K562 (cell line): ENCODE data around the gene RUNDC3A. TPM values are rescaled to one million over a fixed set of nuclear protein-coding genes. Genes with fewer than 3 reads are reported as not detected.

Experiments
- ARID2 ChIP-seq: fragments of 450-650 bp; IDR thresholded peaks from 2 replicates; pipeline ENCODE4 v1.6.1; 2017; ENCODE audit warnings: antibody characterized with exemption, mild to moderate bottlenecking
- CBFA2T2 ChIP-seq: fragments of 450-650 bp; conservative IDR thresholded peaks from 2 replicates; pipeline ENCODE4 v1.6.1; 2017; ENCODE audit warnings: mild to moderate bottlenecking
- CBFA2T3 ChIP-seq: fragments of 450-650 bp; IDR thresholded peaks from 2 replicates; pipeline ENCODE4 v1.6.1; 2017
- CBX5 ChIP-seq: IDR thresholded peaks from 2 replicates; pipeline ENCODE4 v1.6.1; 2014; ENCODE audit warnings: low read depth, borderline replicate concordance
- DIDO1 ChIP-seq: fragments of 450-650 bp; IDR thresholded peaks from 2 replicates; pipeline ENCODE4 v1.6.1; 2016; ENCODE audit warnings: low read depth, missing biosample characterization, missing genetic modification characterization
- ELF2 ChIP-seq: fragments of 250-450 bp; sonication (Bioruptor Pico); IDR thresholded peaks from 2 replicates; pipeline ENCODE4 v1.5.0; 2021; ENCODE audit warnings: mild to moderate bottlenecking
- FOXJ2 ChIP-seq: fragments of 200-800 bp; sonication (Bioruptor generic); IDR thresholded peaks from 2 replicates; pipeline ENCODE4 v1.6.1; 2016; ENCODE audit warnings: missing genetic modification characterization, missing compliant biosample characterization
- HSF4 ChIP-seq: fragments of 250-450 bp; sonication (Bioruptor Pico); IDR thresholded peaks from 2 replicates; pipeline ENCODE4 v2.1.2; 2022; ENCODE audit warnings: mild to moderate bottlenecking, moderate library complexity, borderline replicate concordance
- IRF1 ChIP-seq: sonication (generic); formaldehyde crosslinking; IDR thresholded peaks from 2 replicates; pipeline ENCODE4 v1.8.0; 2022; ENCODE audit warnings: missing genetic modification reagents, mild to moderate bottlenecking, borderline replicate concordance
- KLF10 ChIP-seq: fragments of 250-450 bp; sonication (Bioruptor Pico); IDR thresholded peaks from 2 replicates; pipeline ENCODE4 v1.6.1; 2021; ENCODE audit warnings: matching md5 sums
- MIER1 ChIP-seq: fragments of 450-650 bp; IDR thresholded peaks from 2 replicates; pipeline ENCODE4 v1.6.1; 2016; ENCODE audit warnings: antibody characterized with exemption, mild to moderate bottlenecking, low read depth
- MTF1 ChIP-seq: fragments of 250-450 bp; sonication (Bioruptor Pico); IDR thresholded peaks from 2 replicates; pipeline ENCODE4 v1.9.0; 2021; ENCODE audit warnings: moderate library complexity, mild to moderate bottlenecking, inconsistent platforms, borderline replicate concordance
- NR0B1 ChIP-seq: fragments of 450-650 bp; IDR thresholded peaks from one replicate; pipeline ENCODE4 v1.6.1; 2018; ENCODE audit warnings: mild to moderate bottlenecking, moderate library complexity; ENCODE audit not compliant: partially characterized antibody
- NR3C1 ChIP-seq: sonication (generic); formaldehyde crosslinking; IDR thresholded peaks from 2 replicates; pipeline ENCODE4 v1.8.1; 2022; ENCODE audit warnings: missing genetic modification reagents
- RAD51 ChIP-seq: fragments of 450-650 bp; IDR thresholded peaks from 2 replicates; pipeline ENCODE4 v1.7.1; 2016; ENCODE audit warnings: low read depth, mild to moderate bottlenecking, borderline replicate concordance
- RB1 ChIP-seq: fragments of 450-650 bp; IDR thresholded peaks from 2 replicates; pipeline ENCODE4 v1.6.1; 2017; ENCODE audit warnings: low read depth, mild to moderate bottlenecking
- SIX5 ChIP-seq, 2 experiments: IDR thresholded peaks; 2 replicates each; pipeline ENCODE4 v1.6.1; 2011; ENCODE audit warnings: low read length in 2 of 2, borderline replicate concordance in 1 of 2, low read depth in 1 of 2, mild to moderate bottlenecking in 1 of 2, moderate library complexity in 1 of 2; ENCODE audit not compliant: insufficient read depth in 1 of 2
- TFAP4 ChIP-seq: sonication (generic); formaldehyde crosslinking; IDR thresholded peaks from 2 replicates; pipeline ENCODE4 v1.8.0; 2022; ENCODE audit warnings: missing genetic modification reagents, mild to moderate bottlenecking, moderate library complexity, borderline replicate concordance
- ZBTB1 ChIP-seq: sonication (generic); formaldehyde crosslinking; IDR thresholded peaks from 2 replicates; pipeline ENCODE4 v1.8.1; 2023; ENCODE audit warnings: missing genetic modification reagents, low read depth, mild to moderate bottlenecking, borderline replicate concordance
- ZKSCAN1 ChIP-seq: fragments of 150-350 bp; IDR thresholded peaks from 2 replicates; pipeline ENCODE4 v1.6.1; 2016; ENCODE audit warnings: low read depth, low read length
- ZNF592 ChIP-seq: fragments of 450-650 bp; IDR thresholded peaks from 2 replicates; pipeline ENCODE4 v1.6.1; 2017; ENCODE audit warnings: antibody characterized with exemption, mild to moderate bottlenecking
- ZNF717 ChIP-seq: fragments of 250-450 bp; sonication (Bioruptor Pico); IDR thresholded peaks from 2 replicates; pipeline ENCODE4 v1.5.0; 2021
- ZSCAN29 ChIP-seq: fragments of 450-650 bp; IDR thresholded peaks from 2 replicates; pipeline ENCODE4 v1.6.1; 2017
- polyA plus RNA-seq, 8 experiments: library from polyadenylated mRNA; depleted of rRNA in 4 of 8; stranded (reverse) in 5 of 8; unstranded in 3 of 8; fragments of >200 nt; fragmentation: Nextera tagmentation in 2 of 8; fragmentation: Illumina TruSeq in 1 of 8; extraction: Ambion mirVana in 2 of 8; extraction: Trizol in 1 of 8; gene quantifications; 2 replicates each; pipeline versions ENCODE4 v1.2.1 to v1.2.3, GENCODE V29; 2011 to 2014; ENCODE audit warnings: inconsistent platforms in 1 of 8, missing spikeins in 1 of 8
- total RNA-seq, 7 experiments: library from RNA; depleted of rRNA in 6 of 7; stranded (reverse); fragments of >200 nt in 6 of 7; fragmentation: Illumina TruSeq in 2 of 7; extraction: Trizol in 2 of 7; gene quantifications; 2 replicates each; pipeline versions ENCODE4 v1.2.1 to v1.2.3, GENCODE V29; 2011 to 2021; ENCODE audit warnings: low replicate concordance in 1 of 7

The RUNDC3A gene
- total and polyA plus RNA-seq, 9 of the 15 experiments (the other 6 are each of a cell fraction or from before 2014, with no cell fraction given), result not detected

- no peak for TF ChIP-seq NR3C1 (CRISPR knock-in tag)
- TF ChIP-seq CBX5, result no peak
- no peak for TF ChIP-seq ZKSCAN1
- TF ChIP-seq MTF1, result no peak
- TF ChIP-seq TFAP4, result peak; percentile 23; the same call in 1 of the 2 replicates
- no peak for TF ChIP-seq MIER1
- peak; percentile 56; the same call in 1 of the 2 replicates for TF ChIP-seq CBFA2T3
- TF ChIP-seq NR0B1, result no peak
- no peak for TF ChIP-seq FOXJ2 (tag)
- no peak for TF ChIP-seq RAD51
- no peak for TF ChIP-seq ZNF592
- no peak for TF ChIP-seq HSF4 (CRISPR knock-in tag)
- peak; percentile 39; the same call in 1 of the 2 replicates for TF ChIP-seq CBFA2T2
- no peak for TF ChIP-seq SIX5 (IDR thresholded peaks at IDR 0.05; ENCODE audit: borderline replicate concordance in 1 of 2, insufficient read depth in 1 of 2, low read depth in 1 of 2, low read length in 2 of 2)
- no peak for TF ChIP-seq ARID2
- TF ChIP-seq ZSCAN29, result no peak
- TF ChIP-seq IRF1 (CRISPR knock-in tag), result no peak
- TF ChIP-seq KLF10 (CRISPR knock-in tag), result no peak
- TF ChIP-seq ELF2 (CRISPR knock-in tag), result no peak
- TF ChIP-seq ZNF717 (CRISPR knock-in tag), result no peak
- no peak for TF ChIP-seq RB1
- TF ChIP-seq ZBTB1 (CRISPR knock-in tag), result no peak
- no peak for TF ChIP-seq DIDO1 (tag)
These were observed 48.1 kb upstream of the RUNDC3A start (continued) for GRCh38 chr17:44260296-44260695.
